DOHH2 (cell line): ENCODE results near the gene UCHL3.

Experiments
- H3F3A ChIP-seq: fragments of 200-600 bp; sonication (generic), shearing (Covaris generic); 2 replicates; pipeline ENCODE4 v1.6.0; 2016; ENCODE audit warnings: antibody characterized with exemption, mild to moderate bottlenecking; ENCODE audit not compliant: control insufficient read depth, insufficient read depth
- H3K27ac ChIP-seq: fragments of 200-600 bp; sonication (generic); 2 replicates; pipeline ENCODE4 v1.5.1; 2014; ENCODE audit warnings: low read depth, mild to moderate bottlenecking, low read length, moderate library complexity
- H3K27me3 ChIP-seq: fragments of 200-600 bp; sonication (generic); 2 replicates; pipeline ENCODE4 v1.6.1; 2014; ENCODE audit warnings: mild to moderate bottlenecking, low read length, mixed read lengths; ENCODE audit not compliant: control insufficient read depth
- H3K36me3 ChIP-seq: fragments of 200-600 bp; sonication (generic); 2 replicates; pipeline ENCODE4 v1.6.1; 2014; ENCODE audit warnings: mild to moderate bottlenecking, low read length, moderate library complexity, mixed read lengths; ENCODE audit not compliant: control insufficient read depth
- H3K4me1 ChIP-seq: fragments of 200-600 bp; sonication (generic); 2 replicates; pipeline ENCODE4 v1.6.1; 2014; ENCODE audit warnings: mild to moderate bottlenecking, low read length, mixed read lengths; ENCODE audit not compliant: control insufficient read depth
- H3K4me2 ChIP-seq: fragments of 200-600 bp; sonication (generic); 2 replicates; pipeline ENCODE4 v1.6.0; 2014; ENCODE audit warnings: mild to moderate bottlenecking, low read length, moderate library complexity
- H3K4me3 ChIP-seq: fragments of 200-600 bp; sonication (generic); 2 replicates; pipeline ENCODE4 v1.5.1; 2014; ENCODE audit warnings: mild to moderate bottlenecking, low read length, mixed read lengths
- H3K79me2 ChIP-seq: fragments of 200-600 bp; sonication (generic); 2 replicates; pipeline ENCODE4 v1.6.1; 2014; ENCODE audit warnings: mild to moderate bottlenecking, low read length, mixed read lengths; ENCODE audit not compliant: control insufficient read depth
- H3K9me2 ChIP-seq: fragments of 200-600 bp; sonication (generic); replicated peaks from 2 replicates; pipeline ENCODE4 v1.6.1; 2014; ENCODE audit warnings: mild to moderate bottlenecking, low read length, mixed read lengths; ENCODE audit not compliant: control insufficient read depth
- H3K9me3 ChIP-seq: fragments of 200-600 bp; sonication (generic); 2 replicates; pipeline ENCODE4 v1.6.1; 2014; ENCODE audit warnings: antibody characterized with exemption, low read length, mixed read lengths; ENCODE audit not compliant: control insufficient read depth, insufficient read depth
- H4K20me1 ChIP-seq: fragments of 200-600 bp; sonication (generic); 2 replicates; pipeline ENCODE4 v1.6.0; 2014; ENCODE audit warnings: low read depth, mild to moderate bottlenecking, antibody characterized with exemption, low read length, moderate library complexity; ENCODE audit not compliant: control insufficient read depth, insufficient read depth
- CTCF ChIP-seq: fragments of 200-600 bp; sonication (generic); IDR thresholded peaks from one replicate; pipeline ENCODE4 v1.5.1; 2014; ENCODE audit warnings: antibody characterized with exemption, mild to moderate bottlenecking, low read depth, low read length; ENCODE audit not compliant: poor library complexity, severe bottlenecking
- EZH2phosphoT487 ChIP-seq: fragments of 200-600 bp; sonication (generic); IDR thresholded peaks from 2 replicates; pipeline ENCODE4 v1.6.1; 2017; ENCODE audit warnings: borderline replicate concordance, mild to moderate bottlenecking, antibody characterized with exemption, low read length, moderate library complexity, mixed read lengths

The UCHL3 gene

GRCh38 chr13:75555836-75556235 is 6.2 kb downstream of the UCHL3 start:
- no peak overlapping the region for H3K4me2 ChIP-seq
- peaks cover 69% of the 10 kb centered on the region for H3K4me1 ChIP-seq
- H3K36me3 ChIP-seq = peaks cover 61% of the 10 kb centered on the region
- H3K4me3 ChIP-seq = no peak overlapping the region
- H3K27me3 ChIP-seq = no peaks in the 10 kb centered on the region
- no peaks in the 10 kb centered on the region for H4K20me1 ChIP-seq
- H3K79me2 ChIP-seq = peaks cover 81% of the 10 kb centered on the region
- peaks cover 2% of the 10 kb centered on the region; the same call in 1 of the 2 replicates for H3F3A ChIP-seq
- H3K9me3 ChIP-seq = no peaks in the 10 kb centered on the region
- H3K27ac ChIP-seq = no peak overlapping the region
- no peak for TF ChIP-seq CTCF
- no peak for TF ChIP-seq EZH2phosphoT487
- no peaks in the 10 kb centered on the region for H3K9me2 ChIP-seq

GRCh38 chr13:75556961-75557360 is 7.4 kb downstream of the UCHL3 start:
- H3K9me3 ChIP-seq = no peaks in the 10 kb centered on the region
- no peak overlapping the region for H3K4me3 ChIP-seq
- peaks cover 64% of the 10 kb centered on the region for H3K36me3 ChIP-seq
- H3K27me3 ChIP-seq = no peaks in the 10 kb centered on the region
- TF ChIP-seq CTCF (no peak), EZH2phosphoT487 (no peak)
- H3F3A ChIP-seq = peaks cover 2% of the 10 kb centered on the region; the same call in 1 of the 2 replicates
- no peak overlapping the region for H3K27ac ChIP-seq
- H3K4me2 ChIP-seq = no peak overlapping the region
- no peaks in the 10 kb centered on the region for H4K20me1 ChIP-seq
- peaks cover 70% of the 10 kb centered on the region for H3K79me2 ChIP-seq
- peaks cover 58% of the 10 kb centered on the region for H3K4me1 ChIP-seq
- H3K9me2 ChIP-seq = no peaks in the 10 kb centered on the region

GRCh38 chr13:75558145-75558840 is 8.7 kb downstream of the UCHL3 start:
- peak overlapping the region; percentile 17 for H3K4me2 ChIP-seq
- H3K36me3 ChIP-seq = peaks cover 62% of the 10 kb centered on the region
- no peaks in the 10 kb centered on the region for H4K20me1 ChIP-seq
- H3K9me2 ChIP-seq = no peaks in the 10 kb centered on the region
- no peak overlapping the region for H3K27ac ChIP-seq
- no peak overlapping the region for H3K4me3 ChIP-seq
- no peaks in the 10 kb centered on the region for H3K9me3 ChIP-seq
- H3K79me2 ChIP-seq = peaks cover 57% of the 10 kb centered on the region
- H3K4me1 ChIP-seq = peaks cover 46% of the 10 kb centered on the region
- no peaks in the 10 kb centered on the region for H3K27me3 ChIP-seq
- peaks cover 2% of the 10 kb centered on the region; the same call in 1 of the 2 replicates for H3F3A ChIP-seq
- TF ChIP-seq EZH2phosphoT487 = no peak
- TF ChIP-seq CTCF = no peak
